ENCODE measurements around the gene NAV2. TPM values are rescaled to one million over a fixed set of nuclear protein-coding genes. Genes with fewer than 3 reads are reported as not detected.

Gene NAV2
- polyA plus RNA-seq, 3 donors = not detected

GRCh38 chr11:19698493-19699292 lies 13.9 kb upstream of the NAV2 start:
- no peaks in the 10 kb centered on the region for H3K36me3 Mint-ChIP-seq
- H3K4me2 ChIP-seq (replicated peaks; ENCODE audit: extremely low read depth, low read length, poor library complexity, severe bottlenecking) = no peak overlapping the region
- H3K36me3 ChIP-seq (replicated peaks in 1 of 2; ENCODE audit: control insufficient read depth in 1 of 2, insufficient read depth in 2 of 2, low read length in 2 of 2) = no peaks in the 10 kb centered on the region
- TF ChIP-seq CTCF (IDR thresholded peaks at IDR 0.05) = no peak
- H3K27ac ChIP-seq (ENCODE audit: low read depth in 1 of 2, low read length in 2 of 2) = no peak overlapping the region
- H3K79me2 ChIP-seq (ENCODE audit: insufficient read depth, low read length) = no peaks in the 10 kb centered on the region
- no peak overlapping the region for H3K4me3 ChIP-seq (replicated peaks in 1 of 3; ENCODE audit: low read depth in 2 of 3, low read length in 3 of 3)
- DNase-seq = no peak
- H4K20me1 ChIP-seq (ENCODE audit: insufficient read depth, low read length) = no peaks in the 10 kb centered on the region
- intact Hi-C loops (cut with micrococcal nuclease) = no loop called here
- H3K27me3 ChIP-seq (ENCODE audit: control insufficient read depth in 2 of 2, insufficient read depth in 2 of 2, low read length in 2 of 2) = no peaks in the 10 kb centered on the region
- H3K4me1 Mint-ChIP-seq = peaks cover 4% of the 10 kb centered on the region
- no peak overlapping the region for H3K4me3 Mint-ChIP-seq
- no peak overlapping the region for H3K9ac ChIP-seq (ENCODE audit: insufficient read depth, low read length, poor library complexity, severe bottlenecking)
- 100% methylated on average over 1 of the region's 8 CpGs for WGBS (ENCODE audit: insufficient coverage)
- H2AFZ ChIP-seq (ENCODE audit: insufficient read depth, low read depth, low read length, poor library complexity, severe bottlenecking) = no peak overlapping the region
- H3K9me3 Mint-ChIP-seq = peaks cover 0 to 3% (median 2%) of the 10 kb centered on the region in 7 donors
- peaks cover 2 to 11% (median 5%) of the 10 kb centered on the region in 3 donors for H3K27me3 Mint-ChIP-seq (ENCODE audit: low read depth in 3 of 3)
- no peaks in the 10 kb centered on the region for H3K4me1 ChIP-seq (ENCODE audit: control insufficient read depth in 1 of 2, insufficient read depth in 2 of 2, low read length in 2 of 2)
- H3K9me3 ChIP-seq (replicated peaks in 1 of 2; ENCODE audit: control insufficient read depth in 1 of 2, insufficient read depth in 1 of 2, low read length in 2 of 2) = no peaks in the 10 kb centered on the region
- H3K27ac Mint-ChIP-seq = peak overlapping the region in 1 of 7 donors; percentile 28

- Histone ChIP-seq H3K4me3 (replicated peaks in 1 of 3; ENCODE audit: low read depth in 2 of 3, low read length in 3 of 3) (no peak overlapping the region), H3K9me3 (replicated peaks in 1 of 2; ENCODE audit: control insufficient read depth in 1 of 2, insufficient read depth in 1 of 2, low read length in 2 of 2) (no peaks in the 10 kb centered on the region), H3K27ac (ENCODE audit: low read depth in 1 of 2, low read length in 2 of 2) (no peak overlapping the region), H2AFZ (ENCODE audit: insufficient read depth, low read depth, low read length, poor library complexity, severe bottlenecking) (no peak overlapping the region), H3K4me1 (ENCODE audit: control insufficient read depth in 1 of 2, insufficient read depth in 2 of 2, low read length in 2 of 2) (no peaks in the 10 kb centered on the region), H3K4me2 (replicated peaks; ENCODE audit: extremely low read depth, low read length, poor library complexity, severe bottlenecking) (no peak overlapping the region), H3K9ac (ENCODE audit: insufficient read depth, low read length, poor library complexity, severe bottlenecking) (no peak overlapping the region), H4K20me1 (ENCODE audit: insufficient read depth, low read length) (no peaks in the 10 kb centered on the region), H3K79me2 (ENCODE audit: insufficient read depth, low read length) (no peaks in the 10 kb centered on the region), H3K36me3 (replicated peaks in 1 of 2; ENCODE audit: control insufficient read depth in 1 of 2, insufficient read depth in 2 of 2, low read length in 2 of 2) (no peaks in the 10 kb centered on the region), H3K27me3 (ENCODE audit: control insufficient read depth in 2 of 2, insufficient read depth in 2 of 2, low read length in 2 of 2) (no peaks in the 10 kb centered on the region)
- no peak for TF ChIP-seq CTCF (IDR thresholded peaks at IDR 0.05)
- DNase-seq = no peak
- Mint-ChIP-seq H3K27ac (no peak overlapping the region), H3K9me3 (peaks cover 0 to 3% (median 2%) of the 10 kb centered on the region in 7 donors), H3K4me1 (peaks cover 4% of the 10 kb centered on the region), H3K4me3 (no peak overlapping the region), H3K27me3 (ENCODE audit: low read depth in 3 of 3) (peaks cover 2 to 20% (median 6%) of the 10 kb centered on the region in 3 donors), H3K36me3 (no peaks in the 10 kb centered on the region)
- WGBS (ENCODE audit: insufficient coverage) = 100% methylated on average over 1 of the region's 2 CpGs
- intact Hi-C loops (cut with micrococcal nuclease) = no loop called here
Observed at GRCh38 chr11:19701421-19701820, 11.2 kb upstream of the NAV2 start.

Data from CD14-positive monocyte (primary cell).